Lower lobe of right lung (tissue), 2 donors: ENCODE results near the gene RGPD4. TPM values are rescaled to one million over a fixed set of nuclear protein-coding genes. Genes with fewer than 3 reads are reported as not detected.

Experiments
- ATAC-seq, 2 donors: fragments of 200-7000 bp; cut with Tn5 transposase; one replicate each; pipeline ENCODE4 v1.9.1; 2020 to 2022; ENCODE audit warnings: mild to moderate bottlenecking in 2 of 2, moderate library complexity in 2 of 2
- DNase-seq: peaks from one replicate; pipeline ENCODE4 v3.0.0-alpha.2; 2020
- H3K27ac ChIP-seq: fragments of 200-600 bp; one replicate; pipeline ENCODE4 v1.8.0; 2022
- H3K27me3 ChIP-seq: fragments of 200-600 bp; one replicate; pipeline ENCODE4 v1.8.0; 2022; ENCODE audit warnings: low read depth
- H3K36me3 ChIP-seq: fragments of 200-600 bp; one replicate; pipeline ENCODE4 v1.8.0; 2022; ENCODE audit warnings: mild to moderate bottlenecking
- H3K4me1 ChIP-seq: fragments of 200-600 bp; one replicate; pipeline ENCODE4 v1.8.0; 2022
- H3K4me3 ChIP-seq: fragments of 200-600 bp; one replicate; pipeline ENCODE4 v1.8.0; 2022; ENCODE audit warnings: mild to moderate bottlenecking
- H3K9me3 ChIP-seq: fragments of 200-600 bp; one replicate; pipeline ENCODE4 v1.8.0; 2022
- intact Hi-C: fragments of 100-400 bp; cut with DNase I; formaldehyde crosslinking; loops from one replicate; pipeline ENCODE4 v1.11.0; 2022
- total RNA-seq: library from RNA; stranded (reverse); fragmentation: NEBNext Ultra II Directional; extraction: Animal tissue kit (Norgen Biotek cat#: 25700); gene quantifications from one replicate; pipeline ENCODE4 v1.2.1, GENCODE V29; 2021
- TF ChIP-seq, protein P1 (sequence below): fragments of 200-600 bp; IDR thresholded peaks from one replicate; pipeline ENCODE4 v1.8.0; 2022; ENCODE audit warnings: antibody characterized with exemption, mild to moderate bottlenecking
- donor health status: DM: no; HTN: yes; CAD: no; lungs with severe emphysema.

Gene RGPD4
- total RNA-seq, 1 donor from 2014 or later, result not detected

DNA sequence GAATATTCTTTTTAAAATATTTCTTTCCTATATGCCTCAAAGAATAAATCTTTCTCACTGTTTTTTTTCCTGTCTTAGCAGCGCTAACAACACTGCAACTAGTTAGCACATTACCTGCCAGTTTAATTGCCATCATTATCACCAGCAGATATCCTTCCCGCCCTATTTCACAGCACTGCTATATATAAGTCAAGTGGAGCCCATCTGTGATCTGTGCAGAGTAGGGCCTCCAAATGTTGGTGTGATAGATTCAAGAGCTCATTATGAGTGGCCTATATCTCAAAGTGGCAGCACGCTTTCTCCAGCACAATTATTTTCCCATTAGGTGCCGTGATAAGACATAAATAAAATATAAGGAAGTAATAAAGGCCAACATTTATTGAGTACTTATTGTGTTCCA is 19.8 kb upstream of the RGPD4 start:
- intact Hi-C loops, result no loop called here
- TF ChIP-seq, protein P1, sequence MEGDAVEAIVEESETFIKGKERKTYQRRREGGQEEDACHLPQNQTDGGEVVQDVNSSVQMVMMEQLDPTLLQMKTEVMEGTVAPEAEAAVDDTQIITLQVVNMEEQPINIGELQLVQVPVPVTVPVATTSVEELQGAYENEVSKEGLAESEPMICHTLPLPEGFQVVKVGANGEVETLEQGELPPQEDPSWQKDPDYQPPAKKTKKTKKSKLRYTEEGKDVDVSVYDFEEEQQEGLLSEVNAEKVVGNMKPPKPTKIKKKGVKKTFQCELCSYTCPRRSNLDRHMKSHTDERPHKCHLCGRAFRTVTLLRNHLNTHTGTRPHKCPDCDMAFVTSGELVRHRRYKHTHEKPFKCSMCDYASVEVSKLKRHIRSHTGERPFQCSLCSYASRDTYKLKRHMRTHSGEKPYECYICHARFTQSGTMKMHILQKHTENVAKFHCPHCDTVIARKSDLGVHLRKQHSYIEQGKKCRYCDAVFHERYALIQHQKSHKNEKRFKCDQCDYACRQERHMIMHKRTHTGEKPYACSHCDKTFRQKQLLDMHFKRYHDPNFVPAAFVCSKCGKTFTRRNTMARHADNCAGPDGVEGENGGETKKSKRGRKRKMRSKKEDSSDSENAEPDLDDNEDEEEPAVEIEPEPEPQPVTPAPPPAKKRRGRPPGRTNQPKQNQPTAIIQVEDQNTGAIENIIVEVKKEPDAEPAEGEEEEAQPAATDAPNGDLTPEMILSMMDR, result no peak

DNA sequence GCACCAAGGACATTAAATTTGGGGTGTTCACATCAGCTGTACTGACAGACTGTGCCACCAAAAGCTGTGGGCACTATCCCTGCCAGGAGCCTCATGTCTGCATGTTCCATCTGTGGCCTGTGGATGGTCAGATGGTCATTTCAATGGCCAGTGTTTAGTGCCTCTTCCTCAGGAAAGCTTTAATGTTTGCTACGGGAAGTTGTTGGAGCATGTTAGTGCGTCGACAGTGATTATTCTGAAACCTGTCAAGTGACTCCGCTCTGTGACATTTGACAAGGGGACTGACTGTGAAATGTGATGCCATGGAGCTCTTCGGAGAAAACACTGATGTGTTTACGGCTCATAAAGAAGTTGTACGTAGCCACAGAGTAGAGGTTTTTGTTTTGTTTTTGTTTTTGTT is 18.7 kb upstream of the RGPD4 start:
- intact Hi-C loops, result no loop called here
- Histone ChIP-seq H3K27me3 (no peaks in the 10 kb centered on the region), H3K36me3 (no peaks in the 10 kb centered on the region), H3K4me3 (no peak overlapping the region), H3K27ac (no peak overlapping the region), H3K9me3 (no peaks in the 10 kb centered on the region), H3K4me1 (no peaks in the 10 kb centered on the region)
- DNase-seq (no peak), ATAC-seq (no peak)
- TF ChIP-seq, protein P1, result no peak

More for the DNA sequence above, 19.8 kb upstream of the RGPD4 start:
- ATAC-seq (no peak), DNase-seq (no peak)
- Histone ChIP-seq H3K36me3 (no peaks in the 10 kb centered on the region), H3K27ac (no peak overlapping the region), H3K4me1 (no peaks in the 10 kb centered on the region), H3K27me3 (no peaks in the 10 kb centered on the region), H3K4me3 (no peak overlapping the region), H3K9me3 (no peaks in the 10 kb centered on the region)

- H3K27ac ChIP-seq, result no peak overlapping the region
- H3K4me3 ChIP-seq, result no peak overlapping the region
- no peak for DNase-seq
- intact Hi-C loops, result no loop called here
- no peaks in the 10 kb centered on the region for H3K27me3 ChIP-seq
- no peaks in the 10 kb centered on the region for H3K4me1 ChIP-seq
- ATAC-seq, result peak; percentile 46 to 70
- no peaks in the 10 kb centered on the region for H3K9me3 ChIP-seq
- TF ChIP-seq, protein P1, result no peak
- no peaks in the 10 kb centered on the region for H3K36me3 ChIP-seq
Observed at GRCh38 chr2:107808959-107809358, 17.7 kb upstream of the RGPD4 start.

DNA sequence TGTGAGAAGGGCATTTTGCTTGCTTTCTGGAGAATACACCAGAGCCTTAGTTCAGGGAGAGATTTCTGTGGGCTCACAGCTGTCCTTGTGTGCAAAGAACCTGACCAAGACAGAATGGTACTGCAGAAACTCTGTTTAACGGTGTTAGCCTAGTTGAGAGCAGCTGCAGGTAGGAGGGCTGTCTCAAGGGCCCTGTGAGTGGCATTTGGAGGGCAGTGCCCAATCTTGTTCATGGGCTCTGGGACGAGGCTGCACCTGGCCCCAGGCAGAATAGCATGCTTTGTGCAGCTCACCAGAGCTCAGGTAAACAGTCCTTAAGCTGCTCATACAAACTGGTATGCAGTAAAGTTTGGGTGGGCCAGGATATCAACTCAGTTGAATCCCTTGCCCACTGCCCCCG is 16.9 kb upstream of the RGPD4 start:
- TF ChIP-seq, protein P1, result no peak
- Histone ChIP-seq H3K4me3 (no peak overlapping the region), H3K9me3 (no peaks in the 10 kb centered on the region), H3K36me3 (no peaks in the 10 kb centered on the region), H3K27ac (no peak overlapping the region), H3K4me1 (no peaks in the 10 kb centered on the region), H3K27me3 (no peaks in the 10 kb centered on the region)
- intact Hi-C loops, result no loop called here
- ATAC-seq, result peak; percentile 56 to 75
- DNase-seq, result no peak

DNA sequence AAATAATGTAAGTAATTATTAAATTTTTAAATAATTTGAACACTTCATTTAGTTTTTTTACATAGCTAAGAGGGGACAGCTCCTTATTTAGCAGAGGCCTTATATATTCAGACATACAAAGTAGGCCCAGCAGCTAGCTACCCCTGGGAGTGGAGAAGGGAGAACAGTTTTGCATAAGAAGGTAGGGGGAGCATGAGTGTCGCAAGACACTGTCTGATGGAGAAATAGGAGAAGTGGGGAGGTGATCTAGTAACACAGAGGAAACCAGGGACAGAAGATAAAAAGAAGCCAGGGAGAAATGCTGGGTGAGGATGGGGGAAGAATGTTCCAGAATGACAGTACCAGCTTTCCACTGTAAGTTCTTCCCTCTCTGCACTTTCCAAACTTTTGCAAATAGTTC is 16.0 kb upstream of the RGPD4 start:
- H3K4me3 ChIP-seq, result no peak overlapping the region
- H3K36me3 ChIP-seq, result no peaks in the 10 kb centered on the region
- H3K27ac ChIP-seq, result no peak overlapping the region
- DNase-seq (no peak), ATAC-seq (no peak)
- no peaks in the 10 kb centered on the region for H3K9me3 ChIP-seq
- TF ChIP-seq, protein P1, result no peak
- intact Hi-C loops, result no loop called here
- H3K27me3 ChIP-seq, result no peaks in the 10 kb centered on the region
- H3K4me1 ChIP-seq, result no peaks in the 10 kb centered on the region

DNA sequence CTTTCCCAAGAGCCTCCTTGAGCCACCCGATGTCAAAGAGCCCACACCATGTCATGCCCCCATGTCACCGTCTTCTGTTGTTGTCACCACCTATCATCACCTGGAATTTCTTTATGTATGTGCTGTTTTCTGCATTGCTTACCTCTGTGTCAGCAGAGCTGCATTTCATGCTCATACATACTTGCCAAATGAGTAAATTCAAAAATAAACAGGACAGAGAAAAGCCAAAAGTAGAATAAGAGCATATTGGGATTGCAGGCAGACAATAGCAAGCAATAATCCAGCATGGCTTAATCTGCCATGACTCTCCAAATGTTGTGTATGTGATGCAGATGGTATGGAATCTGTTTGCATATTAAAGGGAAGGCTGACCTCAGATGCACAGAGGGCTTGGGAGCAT is 15.3 kb upstream of the RGPD4 start:
- DNase-seq, result no peak
- ATAC-seq, result no peak

More for the DNA sequence above, 15.3 kb upstream of the RGPD4 start:
- no peak overlapping the region for H3K27ac ChIP-seq
- TF ChIP-seq, protein P1, result no peak
- intact Hi-C loops, result no loop called here
- H3K4me1 ChIP-seq, result no peaks in the 10 kb centered on the region
- H3K27me3 ChIP-seq, result no peaks in the 10 kb centered on the region
- H3K4me3 ChIP-seq, result no peak overlapping the region
- H3K9me3 ChIP-seq, result no peaks in the 10 kb centered on the region
- H3K36me3 ChIP-seq, result no peaks in the 10 kb centered on the region
